Measurements from ENCODE around the gene LCT. TPM values are rescaled to one million over a fixed set of nuclear protein-coding genes. Genes with fewer than 3 reads are reported as not detected.
A peak's percentile ranks its signal among the peaks of the same experiment; 100 is the strongest.

Gene LCT
- total and polyA plus RNA-seq, 9 donors = 0.03 to 3.1 (median 0.35) TPM; not detected in 5

DNA sequence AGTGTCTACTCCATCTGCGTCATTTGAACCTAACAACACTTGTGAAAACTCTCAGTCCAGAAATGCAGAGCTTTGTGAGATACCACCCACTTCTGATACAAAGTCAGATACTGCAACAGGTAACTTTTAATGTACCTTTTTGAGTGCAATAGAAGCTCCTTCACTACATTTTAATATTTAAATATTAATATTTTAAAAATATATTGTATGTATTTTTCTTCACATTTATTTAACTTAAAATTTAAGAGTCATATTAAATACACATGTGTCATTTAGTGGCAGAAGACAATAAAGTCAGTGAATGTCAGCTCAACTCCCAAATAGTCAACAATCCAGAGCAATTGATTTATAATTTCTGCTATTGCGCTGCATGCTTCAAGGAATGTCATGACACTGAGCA lies 81.4 kb downstream of the LCT start:
- no peaks in the 10 kb centered on the region for H3K4me1 ChIP-seq (ENCODE audit: control insufficient read depth, insufficient read depth, low read length)
- peaks cover 42% of the 10 kb centered on the region for H3K36me3 ChIP-seq (ENCODE audit: control insufficient read depth, insufficient read depth, low read length)
- no peak for DNase-seq
- H3K9me3 ChIP-seq (replicated peaks; ENCODE audit: control insufficient read depth, low read depth, low read length) = peaks cover 17% of the 10 kb centered on the region
- WGBS (ENCODE audit: insufficient coverage) = no CpG with 5 or more reads among the region's 2 CpGs
- H3K27ac ChIP-seq (ENCODE audit: low read length) = no peak overlapping the region
- no peaks in the 10 kb centered on the region for H3K27me3 ChIP-seq (ENCODE audit: control insufficient read depth, insufficient read depth, low read length)
- no peak overlapping the region for H3K4me3 ChIP-seq (ENCODE audit: low read length)

DNA sequence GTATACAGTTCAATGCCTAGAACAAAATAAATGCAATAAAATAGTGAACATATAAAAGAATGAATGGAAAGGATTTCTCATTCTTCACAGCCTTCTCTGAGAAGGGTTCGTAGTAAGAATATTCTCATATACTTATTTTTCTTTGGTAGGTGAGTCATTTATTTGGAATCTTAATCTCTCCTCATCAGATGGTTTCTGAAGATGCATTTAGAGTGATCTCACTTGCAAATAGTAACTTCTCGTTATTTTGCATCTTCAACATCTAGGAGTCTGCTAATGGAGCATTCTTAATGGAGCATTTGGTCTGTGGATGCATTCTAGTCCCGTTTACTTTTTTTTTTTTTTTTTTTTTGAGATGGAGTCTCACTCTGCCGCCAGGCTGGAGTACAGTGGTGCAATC lies 91.4 kb downstream of the LCT start:
- Histone ChIP-seq H3K9me3 (replicated peaks; ENCODE audit: control insufficient read depth, low read depth, low read length) (no peaks in the 10 kb centered on the region), H3K27me3 (ENCODE audit: control insufficient read depth, insufficient read depth, low read length) (no peaks in the 10 kb centered on the region), H3K4me3 (ENCODE audit: low read length) (no peak overlapping the region), H3K36me3 (ENCODE audit: control insufficient read depth, insufficient read depth, low read length) (peaks cover 18% of the 10 kb centered on the region), H3K27ac (ENCODE audit: low read length) (no peak overlapping the region), H3K4me1 (ENCODE audit: control insufficient read depth, insufficient read depth, low read length) (no peaks in the 10 kb centered on the region)
- no peak for DNase-seq
- no CpG with 5 or more reads among the region's 4 CpGs for WGBS (ENCODE audit: insufficient coverage)

DNA sequence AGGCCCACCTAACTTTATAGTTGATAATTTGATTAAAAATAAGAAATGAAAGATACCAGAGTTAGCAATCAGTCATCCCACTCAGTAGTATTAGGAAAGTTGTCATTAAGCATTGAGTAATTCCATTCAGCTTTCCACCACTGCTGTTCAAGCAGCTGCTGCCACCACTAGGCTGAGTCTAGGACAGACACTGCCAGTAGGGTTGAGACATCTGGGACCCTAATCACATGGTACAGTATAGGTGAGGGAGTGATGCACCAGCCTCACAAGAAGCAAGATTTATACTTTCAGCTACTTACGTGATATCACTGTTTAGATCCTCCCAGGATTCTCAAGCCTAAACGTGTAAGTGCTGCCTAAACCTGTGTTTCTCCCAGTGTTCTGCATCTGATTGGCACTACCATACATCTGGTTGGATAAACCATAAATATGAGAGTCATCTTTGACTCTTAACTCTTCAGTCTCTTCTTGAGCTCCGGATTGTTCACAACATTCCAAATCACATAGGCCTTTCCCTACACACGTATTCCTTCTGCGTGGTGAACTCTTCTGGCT lies 92.1 kb downstream of the LCT start:
- no peak for DNase-seq
- Histone ChIP-seq H3K4me1 (ENCODE audit: control insufficient read depth, insufficient read depth, low read length) (no peaks in the 10 kb centered on the region), H3K36me3 (ENCODE audit: control insufficient read depth, insufficient read depth, low read length) (peaks cover 15% of the 10 kb centered on the region), H3K9me3 (replicated peaks; ENCODE audit: control insufficient read depth, low read depth, low read length) (no peaks in the 10 kb centered on the region), H3K27ac (ENCODE audit: low read length) (no peak overlapping the region), H3K4me3 (ENCODE audit: low read length) (no peak overlapping the region), H3K27me3 (ENCODE audit: control insufficient read depth, insufficient read depth, low read length) (no peaks in the 10 kb centered on the region)
- 93% methylated on average over 4 of the region's 5 CpGs for WGBS (ENCODE audit: insufficient coverage)

DNA sequence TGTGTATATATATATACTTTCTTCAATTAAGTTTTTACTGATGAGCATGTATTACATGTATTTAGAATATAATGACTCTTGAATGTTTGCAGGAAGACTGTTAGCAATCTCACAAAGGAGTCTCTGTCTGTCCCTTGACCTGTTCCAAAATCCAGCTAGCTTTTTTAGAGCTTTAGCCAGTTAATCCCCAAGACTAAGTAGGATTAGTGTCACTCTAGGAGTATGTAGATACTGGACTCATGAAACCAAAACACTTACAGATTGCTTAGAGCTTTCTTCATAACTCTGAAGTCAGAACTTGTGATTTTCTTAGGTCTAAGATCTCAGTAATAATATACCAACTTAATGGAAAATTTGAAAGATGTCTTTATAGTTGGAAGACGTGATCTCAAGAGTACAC lies 93.1 kb downstream of the LCT start:
- DNase-seq = peak; percentile 22
- Histone ChIP-seq H3K36me3 (ENCODE audit: control insufficient read depth, insufficient read depth, low read length) (peaks cover 11% of the 10 kb centered on the region), H3K27me3 (ENCODE audit: control insufficient read depth, insufficient read depth, low read length) (no peaks in the 10 kb centered on the region), H3K4me3 (ENCODE audit: low read length) (no peak overlapping the region), H3K9me3 (replicated peaks; ENCODE audit: control insufficient read depth, low read depth, low read length) (no peaks in the 10 kb centered on the region), H3K27ac (ENCODE audit: low read length) (no peak overlapping the region), H3K4me1 (ENCODE audit: control insufficient read depth, insufficient read depth, low read length) (no peaks in the 10 kb centered on the region)
- WGBS (ENCODE audit: insufficient coverage) = no CpG with 5 or more reads among the region's 1 CpG

DNA sequence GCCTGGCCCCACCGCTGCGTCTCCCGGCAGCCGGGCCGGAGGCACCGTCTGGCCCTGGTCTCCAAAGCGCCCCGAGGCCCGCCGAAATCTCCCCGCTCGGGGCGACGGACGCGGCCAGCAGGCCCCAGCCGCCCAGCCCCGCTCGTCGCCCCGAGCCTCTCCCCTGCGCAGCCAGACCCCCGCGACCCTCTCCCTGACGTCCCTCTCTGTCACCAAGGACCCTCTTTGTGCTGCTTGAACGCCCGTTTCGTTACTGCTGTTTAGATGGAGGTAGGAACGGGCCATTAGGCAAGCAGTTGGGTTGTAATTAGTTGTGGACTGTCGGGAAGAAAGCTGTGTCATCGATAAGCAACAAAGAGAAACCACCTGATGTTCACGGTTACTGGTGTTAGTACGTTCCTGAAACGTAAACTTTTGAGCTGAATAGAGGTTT lies 94.6 kb downstream of the LCT start:
- under 1% methylated on average over 28 of the region's 34 CpGs for WGBS (ENCODE audit: insufficient coverage)
- DNase-seq = peak; percentile 80
- Histone ChIP-seq H3K27me3 (ENCODE audit: control insufficient read depth, insufficient read depth, low read length) (no peaks in the 10 kb centered on the region), H3K4me1 (ENCODE audit: control insufficient read depth, insufficient read depth, low read length) (no peaks in the 10 kb centered on the region), H3K9me3 (replicated peaks; ENCODE audit: control insufficient read depth, low read depth, low read length) (no peaks in the 10 kb centered on the region), H3K36me3 (ENCODE audit: control insufficient read depth, insufficient read depth, low read length) (peaks cover 5% of the 10 kb centered on the region), H3K27ac (ENCODE audit: low read length) (peak overlapping the region; percentile 100), H3K4me3 (ENCODE audit: low read length) (peak overlapping the region; percentile 95)

DNA sequence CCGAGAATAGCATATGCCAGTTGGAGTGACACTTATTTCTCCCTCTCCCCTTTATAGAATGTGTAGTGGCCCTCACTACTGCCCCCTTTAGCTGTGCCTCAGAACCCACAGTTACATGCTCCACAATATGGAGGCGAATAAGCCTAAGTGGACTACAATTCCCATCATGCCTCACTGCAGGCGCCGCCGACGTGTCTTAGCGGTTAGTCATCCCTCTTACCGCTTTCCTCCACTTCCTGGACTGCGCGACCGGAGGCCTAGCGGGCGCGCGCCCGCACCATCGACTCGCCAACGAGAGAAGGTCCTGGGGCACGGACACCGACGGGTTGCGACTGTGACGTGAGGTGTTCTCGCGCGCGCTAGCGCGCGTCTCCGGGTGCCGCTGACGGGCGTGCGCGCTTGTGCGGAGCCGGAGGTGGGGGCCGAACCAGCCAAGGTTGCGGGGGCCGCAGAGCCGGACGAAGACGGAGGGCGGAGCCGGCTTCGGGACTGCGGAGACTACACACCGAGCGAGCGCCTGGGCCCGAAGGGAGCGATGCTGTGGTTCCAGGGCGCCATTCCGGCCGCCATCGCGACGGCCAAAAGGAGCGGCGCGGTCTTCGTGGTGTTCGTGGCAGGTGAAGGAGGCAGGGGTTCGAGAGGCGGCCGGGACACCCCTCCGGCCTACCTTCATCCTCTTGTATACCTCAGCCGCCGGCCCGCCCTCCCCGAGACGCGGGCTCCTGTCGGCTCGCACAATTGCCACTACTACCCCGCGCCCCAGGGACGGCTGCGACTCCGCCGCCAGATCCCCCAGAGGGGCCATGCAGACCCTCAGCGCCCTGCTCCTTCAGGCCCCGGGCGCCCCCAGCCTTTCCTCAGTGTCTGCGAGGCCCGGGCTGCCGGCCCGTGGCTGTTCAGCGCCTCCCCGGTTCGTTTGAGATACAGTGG lies 95.3 kb downstream of the LCT start, which contains the start of gene UBXN4:
Gene UBXN4 (plus strand): TSS at position 461 of the 930 bp plus-strand sequence. CDS start 75 bp downstream, at position 536.
- WGBS (ENCODE audit: insufficient coverage) = under 1% methylated on average over 74 of the region's 93 CpGs
- DNase-seq = peak; percentile 99

DNA sequence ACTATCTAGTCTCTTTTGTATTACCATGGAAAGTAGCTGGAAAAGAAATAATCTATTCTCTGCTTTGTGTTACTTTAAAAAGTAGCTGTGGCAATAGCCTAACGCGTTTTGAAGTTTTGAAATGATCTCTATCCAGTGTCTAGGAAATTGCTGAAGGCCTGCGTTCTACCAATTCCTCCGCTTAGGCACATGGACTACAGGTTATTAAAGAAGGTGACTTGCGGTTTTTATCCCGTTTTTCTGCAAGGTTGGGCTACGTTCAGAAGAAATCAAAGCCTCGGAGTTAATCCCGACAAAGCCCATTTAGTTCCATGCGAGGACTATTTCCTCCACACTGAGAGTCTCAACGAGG lies 96.0 kb downstream of the LCT start:
- Histone ChIP-seq H3K36me3 (ENCODE audit: control insufficient read depth, insufficient read depth, low read length) (peaks cover 5% of the 10 kb centered on the region), H3K27ac (ENCODE audit: low read length) (peak overlapping the region; percentile 58), H3K4me3 (ENCODE audit: low read length) (no peak overlapping the region), H3K9me3 (replicated peaks; ENCODE audit: control insufficient read depth, low read depth, low read length) (no peaks in the 10 kb centered on the region), H3K4me1 (ENCODE audit: control insufficient read depth, insufficient read depth, low read length) (no peaks in the 10 kb centered on the region), H3K27me3 (ENCODE audit: control insufficient read depth, insufficient read depth, low read length) (no peaks in the 10 kb centered on the region)
- 92% methylated on average over 7 of the region's 11 CpGs for WGBS (ENCODE audit: insufficient coverage)
- no peak for DNase-seq

More for the DNA sequence above, 95.3 kb downstream of the LCT start, which contains the start of gene UBXN4:
- Histone ChIP-seq H3K27me3 (ENCODE audit: control insufficient read depth, insufficient read depth, low read length) (no peaks in the 10 kb centered on the region), H3K36me3 (ENCODE audit: control insufficient read depth, insufficient read depth, low read length) (peaks cover 5% of the 10 kb centered on the region), H3K9me3 (replicated peaks; ENCODE audit: control insufficient read depth, low read depth, low read length) (no peaks in the 10 kb centered on the region), H3K4me3 (ENCODE audit: low read length) (peak within 1 kb of the TSS; percentile 95), H3K4me1 (ENCODE audit: control insufficient read depth, insufficient read depth, low read length) (no peaks in the 10 kb centered on the region), H3K27ac (ENCODE audit: low read length) (peak within 1 kb of the TSS; percentile 100)

DNA sequence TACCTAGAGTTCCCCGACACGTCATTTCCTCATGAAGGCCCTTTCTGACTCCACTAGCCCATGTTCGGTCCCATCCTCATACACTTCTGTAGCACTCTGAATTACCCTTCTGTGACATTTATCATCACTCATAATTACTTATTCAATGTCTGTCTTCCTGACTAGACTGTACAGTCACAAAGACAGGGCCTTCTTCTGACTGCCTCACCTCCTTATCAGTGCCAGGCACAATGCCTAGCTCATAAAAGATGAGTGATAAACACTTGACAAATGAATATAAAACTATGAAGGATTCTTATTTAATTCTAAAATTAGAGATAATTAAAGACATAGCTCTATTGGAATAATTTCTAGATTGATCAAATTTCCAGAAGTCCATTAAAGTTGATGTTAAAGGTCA lies 96.8 kb downstream of the LCT start:
- Histone ChIP-seq H3K27me3 (ENCODE audit: control insufficient read depth, insufficient read depth, low read length) (no peaks in the 10 kb centered on the region), H3K9me3 (replicated peaks; ENCODE audit: control insufficient read depth, low read depth, low read length) (no peaks in the 10 kb centered on the region), H3K4me3 (ENCODE audit: low read length) (no peak overlapping the region), H3K27ac (ENCODE audit: low read length) (no peak overlapping the region), H3K4me1 (ENCODE audit: control insufficient read depth, insufficient read depth, low read length) (no peaks in the 10 kb centered on the region), H3K36me3 (ENCODE audit: control insufficient read depth, insufficient read depth, low read length) (peaks cover 5% of the 10 kb centered on the region)
- no peak for DNase-seq
- 100% methylated on average over 3 of the region's 3 CpGs for WGBS (ENCODE audit: insufficient coverage)

Data from muscle of leg (tissue), 11 donors.